Kidney epithelial cell (primary cell): ENCODE data around the gene KIRREL3. TPM values are rescaled to one million over a fixed set of nuclear protein-coding genes. Genes with fewer than 3 reads are reported as not detected.
"Not testable (repeated sequence)": the region's sequence is repeated elsewhere in the genome, so short reads cannot be mapped to it uniquely, and the experiment has no call there.

ENCODE experiments used
- DNase-seq: peaks from one replicate; pipeline ENCODE4 v3.0.0-alpha.2; 2010; ENCODE audit warnings: low read depth
- H3K27me3 ChIP-seq: 2 replicates; pipeline ENCODE4 v1.6.0; 2011; ENCODE audit warnings: low read length; ENCODE audit not compliant: control insufficient read depth, insufficient read depth
- H3K36me3 ChIP-seq: 2 replicates; pipeline ENCODE4 v1.5.1; 2011; ENCODE audit warnings: low read length; ENCODE audit not compliant: control insufficient read depth, insufficient read depth
- H3K4me3 ChIP-seq: 2 replicates; pipeline ENCODE4 v1.5.1; 2011; ENCODE audit warnings: low read depth, mild to moderate bottlenecking, control low read depth, low read length
- CTCF ChIP-seq: IDR thresholded peaks from 2 replicates; pipeline ENCODE4 v1.5.1; 2011; ENCODE audit warnings: mild to moderate bottlenecking, moderate library complexity, low read length, control low read depth, inconsistent platforms; ENCODE audit not compliant: insufficient read depth, poor library complexity, severe bottlenecking
- total RNA-seq: library from RNA; depleted of rRNA; stranded (reverse); fragments of >200 nt; gene quantifications from 2 replicates; pipeline ENCODE4 v1.2.3, GENCODE V29; 2015

KIRREL3 gene
- total RNA-seq, 1 donor from 2014 or later, result 1.3 TPM

- no peak for DNase-seq
Observed at GRCh38 chr11:126398296-126398695, 602.3 kb downstream of the KIRREL3 start.

GRCh38 chr11:126396965-126397364 is 603.6 kb downstream of the KIRREL3 start:
- Histone ChIP-seq H3K36me3 (no peaks in the 10 kb centered on the region), H3K4me3 (no peak overlapping the region), H3K27me3 (no peaks in the 10 kb centered on the region)
- no peak for DNase-seq
- no peak for TF ChIP-seq CTCF

More at GRCh38 chr11:126398296-126398695, 602.3 kb downstream of the KIRREL3 start:
- Histone ChIP-seq H3K36me3 (no peaks in the 10 kb centered on the region), H3K4me3 (no peak overlapping the region), H3K27me3 (no peaks in the 10 kb centered on the region)
- no peak for TF ChIP-seq CTCF

GRCh38 chr11:126396266-126396665 is 604.3 kb downstream of the KIRREL3 start:
- not testable (repeated sequence) for DNase-seq, H3K36me3 ChIP-seq, H3K4me3 ChIP-seq, H3K27me3 ChIP-seq

- H3K36me3 ChIP-seq, H3K27me3 ChIP-seq, H3K4me3 ChIP-seq, DNase-seq: not testable (repeated sequence)
Observed at GRCh38 chr11:126395784-126396183, 604.8 kb downstream of the KIRREL3 start.

- not testable (repeated sequence) for H3K4me3 ChIP-seq, H3K36me3 ChIP-seq, DNase-seq, H3K27me3 ChIP-seq
Observed at GRCh38 chr11:126394634-126395072, 605.9 kb downstream of the KIRREL3 start.

- no peaks in the 10 kb centered on the region for H3K27me3 ChIP-seq
- DNase-seq, result no peak
- no peak for TF ChIP-seq CTCF
- no peak overlapping the region for H3K4me3 ChIP-seq
- no peaks in the 10 kb centered on the region for H3K36me3 ChIP-seq
Observed at GRCh38 chr11:126394036-126394435, 606.5 kb downstream of the KIRREL3 start.

GRCh38 chr11:126393143-126393542 is 607.4 kb downstream of the KIRREL3 start:
- DNase-seq, result no peak
- Histone ChIP-seq H3K27me3 (no peaks in the 10 kb centered on the region), H3K36me3 (no peaks in the 10 kb centered on the region), H3K4me3 (no peak overlapping the region)
- no peak for TF ChIP-seq CTCF
